ENCODE data around the gene EFCAB13.
"Not testable (repeated sequence)": the region's sequence is repeated elsewhere in the genome, so short reads cannot be mapped to it uniquely, and the experiment has no call there.

EFCAB13 gene

DNA sequence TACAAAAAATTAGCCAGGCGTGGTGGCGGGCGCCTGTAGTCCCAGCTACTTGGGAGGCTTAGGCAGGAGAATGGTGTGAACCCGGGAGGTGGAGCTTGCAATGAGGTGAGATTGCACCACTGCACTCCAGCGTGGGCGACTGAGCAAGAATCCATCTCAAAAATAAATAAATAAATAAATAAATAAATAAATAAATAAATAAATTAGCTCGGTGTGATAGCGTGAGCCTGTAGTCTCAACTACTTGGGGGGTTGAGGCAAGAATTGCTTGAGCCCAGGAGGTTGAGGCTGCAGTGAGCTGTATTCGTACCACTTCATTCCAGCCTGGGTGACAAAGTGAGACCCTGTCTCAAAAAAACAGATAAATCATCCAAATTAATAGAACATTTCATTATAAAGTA is 108.5 kb downstream of the EFCAB13 start:
- not testable (repeated sequence) for DNase-seq

DNA sequence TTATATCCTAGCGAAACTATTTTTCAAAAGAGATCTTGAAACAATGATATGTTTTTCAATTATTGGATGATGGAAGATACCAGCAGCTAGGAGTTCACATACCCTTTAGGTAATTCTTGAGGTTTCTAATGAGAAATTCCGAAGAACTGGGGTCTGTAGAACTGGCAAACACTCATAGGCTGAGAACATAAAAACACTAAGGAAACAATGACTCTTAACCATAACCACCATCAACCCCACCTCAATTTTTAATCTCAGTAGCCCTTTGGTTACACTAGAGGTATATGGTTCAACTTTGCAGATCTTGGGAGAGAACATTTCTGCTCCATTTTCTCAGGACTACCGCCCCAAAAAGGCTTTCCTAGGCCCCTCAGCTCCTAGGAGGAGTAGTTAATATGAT is 141.4 kb downstream of the EFCAB13 start:
- DNase-seq = no peak

DNA sequence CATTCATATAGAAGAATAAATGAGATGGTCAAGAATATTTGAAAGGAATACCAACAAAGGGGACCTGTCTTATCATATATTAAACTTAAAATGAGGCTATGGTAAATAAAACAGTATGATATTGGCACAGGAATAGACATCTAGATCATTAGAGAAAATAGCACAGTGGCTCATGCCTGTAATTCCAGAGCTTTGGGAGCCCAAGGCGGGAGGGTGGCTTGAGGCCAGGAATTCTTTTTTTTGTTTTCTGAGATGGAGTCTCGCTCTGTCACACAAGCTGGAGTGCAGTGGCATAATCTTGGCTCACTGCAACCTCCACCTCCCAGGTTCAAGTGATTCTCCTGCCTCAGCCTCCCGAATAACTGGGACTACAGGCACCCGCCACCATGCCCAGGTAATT is 143.2 kb downstream of the EFCAB13 start:
- DNase-seq = not testable (repeated sequence)

DNA sequence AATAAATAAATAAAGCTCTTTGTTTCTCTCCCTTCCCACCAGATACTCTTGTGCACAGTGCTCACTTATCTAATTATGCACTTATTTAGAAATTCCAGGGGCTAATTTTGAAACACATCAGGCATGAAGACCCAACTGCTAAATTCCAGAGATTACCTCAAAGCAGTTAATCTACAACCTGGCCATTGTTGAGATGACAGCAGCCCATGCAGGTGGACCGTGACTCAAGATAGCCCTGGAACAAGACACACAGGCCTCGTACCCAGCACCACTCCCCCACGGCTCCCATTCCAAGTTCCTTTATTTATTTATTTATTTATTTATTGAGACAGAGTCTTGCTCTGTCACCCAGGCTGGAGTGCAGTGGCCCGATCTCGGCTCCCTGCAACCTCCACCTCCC is 147.1 kb downstream of the EFCAB13 start:
- DNase-seq = no peak

DNA sequence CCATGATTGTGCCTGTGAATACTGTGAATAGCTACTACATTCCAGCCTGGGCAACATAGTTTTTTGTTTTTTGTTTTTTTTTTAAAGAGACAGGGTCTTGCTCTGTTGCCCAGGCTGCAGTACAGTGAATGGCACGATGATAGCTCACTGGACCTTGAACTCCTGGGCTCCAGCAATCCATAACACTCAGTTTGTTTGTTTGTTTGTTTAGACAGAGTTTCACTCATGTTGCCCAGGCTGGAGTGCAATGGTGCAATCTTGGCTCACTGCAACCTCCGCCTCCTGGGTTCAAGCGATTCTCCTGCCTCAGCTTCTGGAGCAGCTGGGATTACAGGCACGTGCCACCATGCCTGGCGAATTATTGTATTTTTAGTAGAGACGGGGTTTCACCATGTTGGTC is 148.3 kb downstream of the EFCAB13 start:
- not testable (repeated sequence) for DNase-seq
